ENCODE measurements around the gene MAN2C1.

- TF ChIP-seq CTCF (IDR thresholded peaks at IDR 0.05): no peak
- TF ChIP-seq EP300 (IDR thresholded peaks at IDR 0.05): no peak
These were observed 2.2 kb downstream of the MAN2C1 start for GRCh38 chr15:75366163-75366562.
